Panc1 (cell line): ENCODE measurements around the gene CLCN2. TPM values are rescaled to one million over a fixed set of nuclear protein-coding genes. Genes with fewer than 3 reads are reported as not detected.

Source experiments
- ATAC-seq: fragments of 200-7000 bp; cut with Tn5 transposase; 2 replicates; pipeline ENCODE4 v1.9.1; 2020; ENCODE audit warnings: mild to moderate bottlenecking, moderate library complexity
- BruUV-seq: library from RNA; stranded (reverse); fragments of 400-500 nt; replicated peaks from 2 replicates; lab custom pipeline; 2021; lab: Mats Ljungman, UMichigan
- CTCF ChIA-PET: fragments of 300-600 bp; sonication (Branson Sonifier 250); formaldehyde crosslinking; loops from one replicate; lab custom pipeline; 2022; ENCODE audit warnings: antibody characterized with exemption; lab: Charles Lee
- POLR2A ChIA-PET: fragments of 300-600 bp; sonication (Branson Sonifier 250); formaldehyde crosslinking; loops from one replicate; lab custom pipeline; 2022; ENCODE audit warnings: antibody characterized with exemption; lab: Charles Lee
- DNase-seq: peaks from one replicate; pipeline ENCODE4 v3.0.0-alpha.2; 2010; ENCODE audit warnings: low read depth, low spot score
- H3K27ac ChIP-seq: 2 replicates; pipeline ENCODE4 v1.5.1; 2011; ENCODE audit warnings: mild to moderate bottlenecking, low read length, inconsistent platforms
- H3K27me3 ChIP-seq: fragments of 200-500 bp; sonication (Bioruptor generic); 2 replicates; pipeline ENCODE4 v1.6.0; 2014; ENCODE audit warnings: low read length, inconsistent platforms; ENCODE audit not compliant: control insufficient read depth, insufficient read depth
- H3K36me3 ChIP-seq: fragments of 200-500 bp; sonication (Bioruptor generic); 2 replicates; pipeline ENCODE4 v1.5.1; 2014; ENCODE audit warnings: inconsistent platforms, mild to moderate bottlenecking, low read length, moderate library complexity; ENCODE audit not compliant: control insufficient read depth, insufficient read depth
- H3K4me1 ChIP-seq: 2 replicates; pipeline ENCODE4 v1.5.1; 2011; ENCODE audit warnings: inconsistent platforms, mild to moderate bottlenecking, low read length, moderate library complexity; ENCODE audit not compliant: control insufficient read depth, insufficient read depth
- H3K4me3 ChIP-seq, 2 experiments: 2 replicates each; pipeline ENCODE4 v1.5.1; 2011 to 2012; ENCODE audit warnings: low read depth in 2 of 2, low read length in 2 of 2, mild to moderate bottlenecking in 2 of 2, inconsistent platforms in 1 of 2, moderate library complexity in 1 of 2
- H3K9me3 ChIP-seq: fragments of 200-500 bp; sonication (Bioruptor generic); 2 replicates; pipeline ENCODE4 v1.5.1; 2014; ENCODE audit warnings: low read depth, mild to moderate bottlenecking, inconsistent platforms, low read length, moderate library complexity; ENCODE audit not compliant: control insufficient read depth, insufficient read depth
- POLR2AphosphoS5 ChIP-seq: IDR thresholded peaks from 2 replicates; pipeline ENCODE4 v1.6.1; 2012; ENCODE audit warnings: mild to moderate bottlenecking, low read depth, low read length, moderate library complexity
- SIN3A ChIP-seq: IDR thresholded peaks from 2 replicates; pipeline ENCODE4 v1.6.1; 2012; ENCODE audit warnings: low read depth, mild to moderate bottlenecking, low read length, moderate library complexity, borderline replicate concordance; ENCODE audit not compliant: insufficient read depth
- TCF7L2 ChIP-seq: IDR thresholded peaks from 2 replicates; pipeline ENCODE4 v1.6.1; 2011; ENCODE audit warnings: mild to moderate bottlenecking, low read depth, low read length, inconsistent platforms
- in situ Hi-C: cut with HindIII; loops from 2 replicates; pipeline ENCODE4 v1.10.0; 2016; ENCODE audit warnings: low sequenced_read_pairs, low pct_unique_long_range_greater_than_20kb
- intact Hi-C: fragments of 100-400 bp; cut with micrococcal nuclease; formaldehyde crosslinking; loops from one replicate; pipeline ENCODE4 v1.10.0; 2022; ENCODE audit not compliant: unreplicated experiment
- total RNA-seq: library from RNA; stranded (reverse); gene quantifications from one replicate; pipeline ENCODE4 v1.2.1, GENCODE V29; 2021; ENCODE audit not compliant: unreplicated experiment
- TF ChIP-seq, protein P1 (sequence below), 2 experiments: IDR thresholded peaks; 2 replicates each; pipeline ENCODE4 v1.6.1; 2011 to 2012; ENCODE audit warnings: low read depth in 2 of 2, control low read depth in 1 of 2, low read length in 1 of 2, mild to moderate bottlenecking in 1 of 2, moderate library complexity in 1 of 2; ENCODE audit not compliant: insufficient read depth in 1 of 2
- TF ChIP-seq, protein P2 (sequence below): fragments of 450-650 bp; IDR thresholded peaks from 2 replicates; pipeline ENCODE4 v1.5.1; 2017; ENCODE audit warnings: mild to moderate bottlenecking

The CLCN2 gene
- total RNA-seq, 1 experiment from 2014 or later = 22.5 TPM

DNA sequence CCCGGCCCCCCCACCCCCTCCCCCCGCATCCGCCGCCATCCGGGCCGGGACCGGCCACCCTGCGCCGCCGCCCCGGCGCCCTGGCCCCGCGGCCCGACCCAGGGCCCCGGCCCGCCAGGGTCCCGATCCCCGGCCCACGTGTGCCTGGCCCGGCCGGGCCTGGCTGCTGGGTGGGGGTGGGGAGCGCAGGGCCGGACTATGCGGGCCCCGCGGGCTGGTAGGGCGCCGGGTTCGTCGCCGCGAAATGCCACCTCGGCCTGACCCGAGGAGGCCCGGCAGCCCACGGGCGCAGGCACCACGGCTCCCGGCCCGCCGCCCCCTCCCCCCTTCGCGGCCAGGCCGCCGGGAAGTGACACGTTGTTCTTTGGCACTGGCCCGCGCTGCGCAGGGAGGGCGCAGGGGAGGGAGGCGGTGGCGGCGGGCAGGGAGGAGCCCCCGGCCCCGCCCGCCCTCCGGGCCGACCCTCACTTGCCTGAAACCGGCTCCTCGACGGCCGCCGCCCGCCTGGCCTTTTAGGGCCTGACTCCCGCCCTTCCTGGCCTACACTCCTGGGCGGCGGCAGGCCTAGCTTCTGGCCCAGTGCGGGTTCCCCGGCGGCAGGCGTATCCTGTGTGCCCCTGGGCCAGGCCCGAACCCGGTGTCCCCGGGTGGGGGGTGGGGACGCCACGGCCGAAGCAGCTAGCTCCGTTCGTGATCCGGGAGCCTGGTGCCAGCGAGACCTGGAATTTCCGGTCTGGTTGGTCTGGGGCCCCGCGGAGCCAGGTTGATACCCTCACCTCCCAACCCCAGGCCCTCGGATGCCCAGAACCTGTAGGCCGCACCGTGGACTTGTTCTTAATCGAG lies 46.5 kb downstream of the CLCN2 start:
- BruUV-seq = no TSS peak
- POLR2A ChIA-PET = no interaction called here

DNA sequence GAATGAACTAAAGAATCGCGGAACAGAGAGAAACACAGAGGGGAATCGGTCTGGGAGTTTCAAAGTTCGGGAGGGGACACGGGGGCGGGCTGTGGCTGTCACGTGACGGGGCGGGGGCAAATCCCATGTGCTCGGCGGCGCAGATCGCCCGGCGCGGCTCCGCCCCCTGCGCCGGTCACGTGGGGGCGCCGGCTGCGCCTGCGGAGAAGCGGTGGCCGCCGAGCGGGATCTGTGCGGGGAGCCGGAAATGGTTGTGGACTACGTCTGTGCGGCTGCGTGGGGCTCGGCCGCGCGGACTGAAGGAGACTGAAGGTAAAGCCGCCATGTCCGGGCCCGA lies 47.1 kb downstream of the CLCN2 start, which contains the start of gene EIF4G1:
Gene EIF4G1 (plus strand): TSS at position 244 of the 337 bp plus-strand sequence. CDS start 1,191 bp downstream, outside the sequence.
- in situ Hi-C loops (no loop called here), intact Hi-C loops (no loop called here)
- CTCF ChIA-PET = no interaction called here

More for the DNA sequence above, 46.5 kb downstream of the CLCN2 start:
- ATAC-seq = peak; percentile 67
- peaks cover 35% of the 10 kb centered on the region for H3K4me1 ChIP-seq
- CTCF ChIA-PET = no interaction called here
- H3K36me3 ChIP-seq = peaks cover 9% of the 10 kb centered on the region
- TF ChIP-seq, protein P1, sequence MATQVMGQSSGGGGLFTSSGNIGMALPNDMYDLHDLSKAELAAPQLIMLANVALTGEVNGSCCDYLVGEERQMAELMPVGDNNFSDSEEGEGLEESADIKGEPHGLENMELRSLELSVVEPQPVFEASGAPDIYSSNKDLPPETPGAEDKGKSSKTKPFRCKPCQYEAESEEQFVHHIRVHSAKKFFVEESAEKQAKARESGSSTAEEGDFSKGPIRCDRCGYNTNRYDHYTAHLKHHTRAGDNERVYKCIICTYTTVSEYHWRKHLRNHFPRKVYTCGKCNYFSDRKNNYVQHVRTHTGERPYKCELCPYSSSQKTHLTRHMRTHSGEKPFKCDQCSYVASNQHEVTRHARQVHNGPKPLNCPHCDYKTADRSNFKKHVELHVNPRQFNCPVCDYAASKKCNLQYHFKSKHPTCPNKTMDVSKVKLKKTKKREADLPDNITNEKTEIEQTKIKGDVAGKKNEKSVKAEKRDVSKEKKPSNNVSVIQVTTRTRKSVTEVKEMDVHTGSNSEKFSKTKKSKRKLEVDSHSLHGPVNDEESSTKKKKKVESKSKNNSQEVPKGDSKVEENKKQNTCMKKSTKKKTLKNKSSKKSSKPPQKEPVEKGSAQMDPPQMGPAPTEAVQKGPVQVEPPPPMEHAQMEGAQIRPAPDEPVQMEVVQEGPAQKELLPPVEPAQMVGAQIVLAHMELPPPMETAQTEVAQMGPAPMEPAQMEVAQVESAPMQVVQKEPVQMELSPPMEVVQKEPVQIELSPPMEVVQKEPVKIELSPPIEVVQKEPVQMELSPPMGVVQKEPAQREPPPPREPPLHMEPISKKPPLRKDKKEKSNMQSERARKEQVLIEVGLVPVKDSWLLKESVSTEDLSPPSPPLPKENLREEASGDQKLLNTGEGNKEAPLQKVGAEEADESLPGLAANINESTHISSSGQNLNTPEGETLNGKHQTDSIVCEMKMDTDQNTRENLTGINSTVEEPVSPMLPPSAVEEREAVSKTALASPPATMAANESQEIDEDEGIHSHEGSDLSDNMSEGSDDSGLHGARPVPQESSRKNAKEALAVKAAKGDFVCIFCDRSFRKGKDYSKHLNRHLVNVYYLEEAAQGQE (IDR thresholded peaks at IDR 0.05; ENCODE audit: insufficient read depth in 1 of 2, low read depth in 2 of 2, low read length in 1 of 2) = no peak
- TF ChIP-seq TCF7L2 (no peak), POLR2AphosphoS5 (no peak; the same call in 1 of the 2 replicates), SIN3A (no peak; the same call in 1 of the 2 replicates)
- TF ChIP-seq, protein P2, sequence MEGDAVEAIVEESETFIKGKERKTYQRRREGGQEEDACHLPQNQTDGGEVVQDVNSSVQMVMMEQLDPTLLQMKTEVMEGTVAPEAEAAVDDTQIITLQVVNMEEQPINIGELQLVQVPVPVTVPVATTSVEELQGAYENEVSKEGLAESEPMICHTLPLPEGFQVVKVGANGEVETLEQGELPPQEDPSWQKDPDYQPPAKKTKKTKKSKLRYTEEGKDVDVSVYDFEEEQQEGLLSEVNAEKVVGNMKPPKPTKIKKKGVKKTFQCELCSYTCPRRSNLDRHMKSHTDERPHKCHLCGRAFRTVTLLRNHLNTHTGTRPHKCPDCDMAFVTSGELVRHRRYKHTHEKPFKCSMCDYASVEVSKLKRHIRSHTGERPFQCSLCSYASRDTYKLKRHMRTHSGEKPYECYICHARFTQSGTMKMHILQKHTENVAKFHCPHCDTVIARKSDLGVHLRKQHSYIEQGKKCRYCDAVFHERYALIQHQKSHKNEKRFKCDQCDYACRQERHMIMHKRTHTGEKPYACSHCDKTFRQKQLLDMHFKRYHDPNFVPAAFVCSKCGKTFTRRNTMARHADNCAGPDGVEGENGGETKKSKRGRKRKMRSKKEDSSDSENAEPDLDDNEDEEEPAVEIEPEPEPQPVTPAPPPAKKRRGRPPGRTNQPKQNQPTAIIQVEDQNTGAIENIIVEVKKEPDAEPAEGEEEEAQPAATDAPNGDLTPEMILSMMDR = no peak
- intact Hi-C loops (no loop called here), in situ Hi-C loops (no loop called here)
- no peak for DNase-seq
- peak overlapping the region; percentile 94 for H3K27ac ChIP-seq
- H3K9me3 ChIP-seq = no peaks in the 10 kb centered on the region
- H3K27me3 ChIP-seq = no peaks in the 10 kb centered on the region
- peak overlapping the region; percentile 91 to 96 for H3K4me3 ChIP-seq

More for the DNA sequence above, 47.1 kb downstream of the CLCN2 start, which contains the start of gene EIF4G1:
- DNase-seq (no peak), ATAC-seq (peak; percentile 89)
- Histone ChIP-seq H3K27me3 (no peaks in the 10 kb centered on the region), H3K27ac (peak within 1 kb of the TSS; percentile 94), H3K4me1 (peaks cover 30% of the 10 kb centered on the region), H3K4me3 (peak within 1 kb of the TSS; percentile 91 to 96), H3K9me3 (no peaks in the 10 kb centered on the region), H3K36me3 (peaks cover 9% of the 10 kb centered on the region)
- peak; percentile 96 for TF ChIP-seq POLR2AphosphoS5
- TF ChIP-seq, protein P2 = no peak
- POLR2A ChIA-PET = no interaction called here
- BruUV-seq = no TSS peak
